RWPE2 (cell line): ENCODE measurements around the gene PIP5K1B.

Source experiments
- ATAC-seq: fragments of 200-7000 bp; cut with Tn5 transposase; 3 replicates; pipeline ENCODE4 v1.9.1; 2021; ENCODE audit warnings: low read depth
- DNase-seq: peaks from one replicate; pipeline ENCODE4 v3.0.0-alpha.2; 2020; ENCODE audit warnings: low spot score
- H3K27ac ChIP-seq: fragments of 450-650 bp; 2 replicates; pipeline ENCODE4 v1.5.1; 2017; ENCODE audit warnings: mild to moderate bottlenecking; ENCODE audit not compliant: poor library complexity, severe bottlenecking
- H3K27me3 ChIP-seq: fragments of 250-450 bp; sonication (Bioruptor Pico); 2 replicates; pipeline ENCODE4 v1.5.1; 2021; ENCODE audit warnings: mild to moderate bottlenecking, moderate library complexity; ENCODE audit not compliant: insufficient read depth, poor library complexity, severe bottlenecking
- H3K36me3 ChIP-seq: fragments of 250-450 bp; sonication (Bioruptor Pico); 2 replicates; pipeline ENCODE4 v1.5.1; 2020; ENCODE audit warnings: low read depth, mild to moderate bottlenecking, moderate library complexity
- H3K4me1 ChIP-seq: fragments of 250-450 bp; sonication (Bioruptor Pico); 2 replicates; pipeline ENCODE4 v1.5.1; 2021; ENCODE audit warnings: mild to moderate bottlenecking, moderate library complexity; ENCODE audit not compliant: insufficient read depth, poor library complexity, severe bottlenecking
- H3K4me3 ChIP-seq: fragments of 250-450 bp; sonication (Bioruptor Pico); 2 replicates; pipeline ENCODE4 v1.5.1; 2021; ENCODE audit warnings: mild to moderate bottlenecking, moderate library complexity; ENCODE audit not compliant: severe bottlenecking
- H3K9me3 ChIP-seq: fragments of 250-450 bp; sonication (Bioruptor Pico); 2 replicates; pipeline ENCODE4 v1.5.1; 2021; ENCODE audit warnings: mild to moderate bottlenecking, moderate library complexity; ENCODE audit not compliant: severe bottlenecking
- CTCF ChIP-seq: fragments of 450-650 bp; IDR thresholded peaks from one replicate; pipeline ENCODE4 v1.5.1; 2017; ENCODE audit warnings: mild to moderate bottlenecking, moderate library complexity; ENCODE audit not compliant: poor library complexity, severe bottlenecking

Gene PIP5K1B

GRCh38 chr9:68750786-68751185 lies 45.7 kb downstream of the PIP5K1B start:
- peak; percentile 44; the same call in 1 of the 3 replicates for ATAC-seq
- DNase-seq: no peak
- Histone ChIP-seq H3K36me3 (no peaks in the 10 kb centered on the region), H3K27ac (no peak overlapping the region), H3K9me3 (no peaks in the 10 kb centered on the region), H3K4me3 (no peak overlapping the region), H3K4me1 (no peaks in the 10 kb centered on the region), H3K27me3 (no peaks in the 10 kb centered on the region)
- TF ChIP-seq CTCF: no peak

GRCh38 chr9:68751556-68751955 lies 46.5 kb downstream of the PIP5K1B start:
- no peak overlapping the region for H3K27ac ChIP-seq
- no peak for DNase-seq
- no peak for ATAC-seq
- TF ChIP-seq CTCF: no peak
- no peaks in the 10 kb centered on the region for H3K4me1 ChIP-seq
- no peaks in the 10 kb centered on the region for H3K27me3 ChIP-seq
- H3K36me3 ChIP-seq: no peaks in the 10 kb centered on the region
- no peaks in the 10 kb centered on the region for H3K9me3 ChIP-seq
- H3K4me3 ChIP-seq: no peak overlapping the region

GRCh38 chr9:68755051-68755450 lies 50.0 kb downstream of the PIP5K1B start:
- Histone ChIP-seq H3K27ac (no peak overlapping the region), H3K9me3 (no peaks in the 10 kb centered on the region), H3K4me1 (no peaks in the 10 kb centered on the region), H3K27me3 (peaks cover 5% of the 10 kb centered on the region), H3K4me3 (no peak overlapping the region), H3K36me3 (no peaks in the 10 kb centered on the region)
- DNase-seq: no peak
- ATAC-seq: no peak
- TF ChIP-seq CTCF: no peak

- Histone ChIP-seq H3K27ac (no peak overlapping the region), H3K4me1 (no peaks in the 10 kb centered on the region), H3K4me3 (no peak overlapping the region), H3K9me3 (no peaks in the 10 kb centered on the region), H3K36me3 (no peaks in the 10 kb centered on the region), H3K27me3 (peaks cover 6% of the 10 kb centered on the region)
- no peak for TF ChIP-seq CTCF
- ATAC-seq (no peak), DNase-seq (no peak)
These were observed 50.7 kb downstream of the PIP5K1B start for GRCh38 chr9:68755752-68756151.

GRCh38 chr9:68759981-68760673 lies 55.1 kb downstream of the PIP5K1B start:
- DNase-seq (no peak), ATAC-seq (no peak)
- Histone ChIP-seq H3K4me3 (no peak overlapping the region), H3K36me3 (no peaks in the 10 kb centered on the region), H3K4me1 (no peaks in the 10 kb centered on the region), H3K9me3 (no peaks in the 10 kb centered on the region), H3K27me3 (peaks cover 6% of the 10 kb centered on the region), H3K27ac (no peak overlapping the region)
- TF ChIP-seq CTCF: no peak
